Measurements from ENCODE around the gene NTNG2.

- TF ChIP-seq CTCF (IDR thresholded peaks at IDR 0.05) (no peak), POLR2A (IDR thresholded peaks at IDR 0.05) (no peak)
Observed at GRCh38 chr9:132232522-132232921, 70.7 kb downstream of the NTNG2 start.
